HG03175 (cell line): ENCODE results near the gene HOXA3.

Experiments
- ATAC-seq: cut with Tn5 transposase; IDR thresholded peaks from one replicate; pipeline ENCODE4 v1.9.1; 2021; ENCODE audit warnings: mild to moderate bottlenecking, moderate library complexity; ENCODE audit not compliant: unreplicated experiment

The HOXA3 gene

GRCh38 chr7:27151931-27152815, at the start of gene HOXA3:
Gene HOXA3 (minus strand): TSS chr7:27152583. CDS start chr7:27110640, 41,943 bp downstream.
- no peak for ATAC-seq

GRCh38 chr7:27201580-27202017, 49.2 kb upstream of the HOXA3 start:
- ATAC-seq, result no peak

GRCh38 chr7:27200761-27201579, 48.6 kb upstream of the HOXA3 start:
- no peak for ATAC-seq

- no peak for ATAC-seq
Measured at GRCh38 chr7:27199849-27200760, 47.7 kb upstream of the HOXA3 start, which contains the start of gene HOXA13. Gene HOXA13 (minus strand): TSS chr7:27200091. CDS start chr7:27200077, 14 bp downstream.

- no peak for ATAC-seq
Measured at GRCh38 chr7:27198871-27199801, 46.8 kb upstream of the HOXA3 start.

GRCh38 chr7:27198138-27198841, 45.9 kb upstream of the HOXA3 start:
- ATAC-seq, result no peak

- no peak for ATAC-seq
Measured at GRCh38 chr7:27197137-27198042, 45.0 kb upstream of the HOXA3 start.

GRCh38 chr7:27196287-27196767, 43.9 kb upstream of the HOXA3 start:
- ATAC-seq, result no peak

GRCh38 chr7:27194686-27195379, 42.5 kb upstream of the HOXA3 start:
- ATAC-seq, result no peak

- no peak for ATAC-seq
Measured at GRCh38 chr7:27194002-27194352, 41.6 kb upstream of the HOXA3 start.

- no peak for ATAC-seq
Measured at GRCh38 chr7:27193335-27194001, 41.1 kb upstream of the HOXA3 start.

- no peak for ATAC-seq
Measured at GRCh38 chr7:27192546-27193334, 40.4 kb upstream of the HOXA3 start.

GRCh38 chr7:27191833-27192545, 39.6 kb upstream of the HOXA3 start:
- no peak for ATAC-seq

- ATAC-seq, result no peak
Measured at GRCh38 chr7:27191161-27191731, 38.9 kb upstream of the HOXA3 start.
